Neural cell (in vitro differentiated cells): ENCODE results near the gene S100A13.

ENCODE experiments used
- EP300 ChIP-seq: fragments of 450-650 bp; conservative IDR thresholded peaks from 2 replicates; pipeline ENCODE4 v1.6.1; 2014; ENCODE audit warnings: antibody characterized with exemption, mild to moderate bottlenecking, moderate library complexity; ENCODE audit not compliant: poor library complexity, severe bottlenecking
- EZH2 ChIP-seq: fragments of 200-600, 300-800 bp; shearing (Covaris generic), sonication (generic); IDR thresholded peaks from 2 replicates; pipeline ENCODE4 v1.6.1; 2014; ENCODE audit warnings: antibody characterized with exemption, low read length, borderline replicate concordance, mild to moderate bottlenecking; ENCODE audit not compliant: insufficient read depth, poor library complexity, severe bottlenecking
- POLR2AphosphoS5 ChIP-seq: IDR thresholded peaks from 2 replicates; pipeline ENCODE4 v1.6.1; 2012
- RAD21 ChIP-seq: fragments of 450-650 bp; conservative IDR thresholded peaks from 2 replicates; pipeline ENCODE4 v1.6.1; 2014; ENCODE audit warnings: antibody characterized with exemption, mild to moderate bottlenecking, moderate library complexity
- TF ChIP-seq, protein P1 (sequence below): fragments of 450-650 bp; IDR thresholded peaks from 2 replicates; pipeline ENCODE4 v1.5.1; 2014; ENCODE audit warnings: antibody characterized with exemption, mild to moderate bottlenecking, moderate library complexity; ENCODE audit not compliant: poor library complexity, severe bottlenecking

DNA sequence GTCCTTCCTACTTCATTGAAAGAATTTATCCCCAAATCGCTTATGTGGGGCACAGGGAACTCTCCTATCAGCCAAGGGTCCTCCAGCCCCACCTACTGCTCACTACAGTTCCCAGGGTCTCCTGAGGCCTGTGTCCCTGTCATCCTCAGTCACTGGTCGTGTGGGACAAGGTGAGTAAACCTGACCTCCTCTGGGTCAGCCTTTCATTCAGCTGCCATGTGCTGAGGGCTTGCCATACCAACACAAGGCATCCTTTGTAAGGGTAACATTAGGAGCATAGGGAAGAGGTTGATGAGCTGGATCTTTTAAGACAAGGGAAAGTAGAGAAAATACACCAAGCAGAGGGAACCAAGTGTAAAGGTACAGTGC, 20.0 kb upstream of the S100A13 start:
- TF ChIP-seq, protein P1, sequence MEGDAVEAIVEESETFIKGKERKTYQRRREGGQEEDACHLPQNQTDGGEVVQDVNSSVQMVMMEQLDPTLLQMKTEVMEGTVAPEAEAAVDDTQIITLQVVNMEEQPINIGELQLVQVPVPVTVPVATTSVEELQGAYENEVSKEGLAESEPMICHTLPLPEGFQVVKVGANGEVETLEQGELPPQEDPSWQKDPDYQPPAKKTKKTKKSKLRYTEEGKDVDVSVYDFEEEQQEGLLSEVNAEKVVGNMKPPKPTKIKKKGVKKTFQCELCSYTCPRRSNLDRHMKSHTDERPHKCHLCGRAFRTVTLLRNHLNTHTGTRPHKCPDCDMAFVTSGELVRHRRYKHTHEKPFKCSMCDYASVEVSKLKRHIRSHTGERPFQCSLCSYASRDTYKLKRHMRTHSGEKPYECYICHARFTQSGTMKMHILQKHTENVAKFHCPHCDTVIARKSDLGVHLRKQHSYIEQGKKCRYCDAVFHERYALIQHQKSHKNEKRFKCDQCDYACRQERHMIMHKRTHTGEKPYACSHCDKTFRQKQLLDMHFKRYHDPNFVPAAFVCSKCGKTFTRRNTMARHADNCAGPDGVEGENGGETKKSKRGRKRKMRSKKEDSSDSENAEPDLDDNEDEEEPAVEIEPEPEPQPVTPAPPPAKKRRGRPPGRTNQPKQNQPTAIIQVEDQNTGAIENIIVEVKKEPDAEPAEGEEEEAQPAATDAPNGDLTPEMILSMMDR = no peak
- TF ChIP-seq EZH2 (no peak), EP300 (no peak), POLR2AphosphoS5 (no peak), RAD21 (no peak)
